Testis (tissue), 3 donors: ENCODE data around the gene ERP27. TPM values are rescaled to one million over a fixed set of nuclear protein-coding genes. Genes with fewer than 3 reads are reported as not detected.

Source experiments
- DNase-seq: peaks from one replicate; pipeline ENCODE4 v3.0.0-alpha.2; 2019
- H3K27ac ChIP-seq, 2 donors: fragments of 200-600 bp; sonication (generic); one replicate each; pipeline ENCODE4 v1.5.1; 2019
- H3K27me3 ChIP-seq: fragments of 200-600 bp; sonication (generic); one replicate; pipeline ENCODE4 v1.5.1; 2019
- H3K36me3 ChIP-seq: fragments of 200-600 bp; sonication (generic); one replicate; pipeline ENCODE4 v1.5.1; 2017; ENCODE audit warnings: low read depth; ENCODE audit errors: missing control alignments
- H3K4me1 ChIP-seq: fragments of 200-600 bp; sonication (generic); one replicate; pipeline ENCODE4 v1.5.1; 2019
- H3K4me3 ChIP-seq, 2 donors: fragments of 200-600 bp; sonication (generic); one replicate each; pipeline ENCODE4 v1.5.1; 2017 to 2019
- H3K9me3 ChIP-seq: fragments of 200-600 bp; sonication (generic); one replicate; pipeline ENCODE4 v1.5.1; 2017
- CTCF ChIP-seq, 3 experiments: fragments of 450-650 bp in 2 of 3; fragments of 200-600 bp in 1 of 3; sonication (generic) in 1 of 3; IDR thresholded peaks; one replicate each; pipeline ENCODE4 v1.5.1; 2016 to 2019; ENCODE audit warnings: antibody characterized with exemption in 3 of 3, mild to moderate bottlenecking in 2 of 3, moderate library complexity in 1 of 3
- POLR2A ChIP-seq: fragments of 450-650 bp; IDR thresholded peaks from one replicate; pipeline ENCODE4 v1.6.1; 2017; ENCODE audit warnings: antibody characterized with exemption, mild to moderate bottlenecking, moderate library complexity
- WGBS, 2 donors: methylation state at CpG; one replicate each; pipeline ENCODE4 v1.1.5; 2018; 5-methylcytosine and 5-hydroxymethylcytosine counted together
- intact Hi-C: fragments of 100-400 bp; cut with DNase I; formaldehyde crosslinking; loops from one replicate; pipeline ENCODE4 v1.15.1; 2023; ENCODE audit warnings: low total_unique reads
- polyA plus RNA-seq: library from polyadenylated mRNA; stranded (reverse); fragments of 350-450 nt; fragmentation: Illumina TruSeq; extraction: RNeasy Lipid Tissue Mini Kit (QIAGEN cat#74804); gene quantifications from one replicate; pipeline ENCODE4 v1.2.3, GENCODE V29; 2014; ENCODE audit warnings: low read depth, low replicate concordance; ENCODE audit not compliant: insufficient read depth
- total RNA-seq, 2 donors: library from RNA; depleted of rRNA; stranded (reverse); fragments of >200 nt; gene quantifications; one replicate each; pipeline ENCODE4 v1.2.3, GENCODE V29; 2016

ERP27 gene
- total and polyA plus RNA-seq, 3 donors from 2014 or later: 0.12 to 0.39 (median 0.34) TPM

- no peak for TF ChIP-seq POLR2A
- TF ChIP-seq CTCF (IDR thresholded peaks at IDR 0.05): no peak
- Histone ChIP-seq H3K4me1 (no peaks in the 10 kb centered on the region), H3K36me3 (no peaks in the 10 kb centered on the region), H3K4me3 (no peak overlapping the region), H3K27me3 (no peaks in the 10 kb centered on the region), H3K27ac (no peak overlapping the region), H3K9me3 (no peaks in the 10 kb centered on the region)
- intact Hi-C loops: no loop called here
- WGBS, 2 donors: 80 to 100% methylated on average over 1 of the region's 1 CpG
- DNase-seq: no peak
These were observed 648 bp downstream of the ERP27 start for GRCh38 chr12:14937689-14938088.

- no peaks in the 10 kb centered on the region for H3K4me1 ChIP-seq
- H3K4me3 ChIP-seq: no peak overlapping the region
- H3K9me3 ChIP-seq: no peaks in the 10 kb centered on the region
- no peak overlapping the region for H3K27ac ChIP-seq
- 91 to 93% methylated on average over 3 of the region's 3 CpGs for WGBS, 2 donors
- intact Hi-C loops: no loop called here
- no peak for TF ChIP-seq POLR2A
- no peak for TF ChIP-seq CTCF (IDR thresholded peaks at IDR 0.05)
- no peaks in the 10 kb centered on the region for H3K36me3 ChIP-seq
- no peak for DNase-seq
- H3K27me3 ChIP-seq: no peaks in the 10 kb centered on the region
These were observed 1.3 kb downstream of the ERP27 start for GRCh38 chr12:14937014-14937413.

GRCh38 chr12:14936224-14936861 lies 2.0 kb downstream of the ERP27 start:
- Histone ChIP-seq H3K36me3 (no peaks in the 10 kb centered on the region), H3K9me3 (no peaks in the 10 kb centered on the region), H3K4me3 (no peak overlapping the region), H3K27ac (no peak overlapping the region), H3K4me1 (no peaks in the 10 kb centered on the region), H3K27me3 (no peaks in the 10 kb centered on the region)
- intact Hi-C loops: no loop called here
- 81 to 89% methylated on average over 6 of the region's 6 CpGs for WGBS, 2 donors
- DNase-seq: no peak
- TF ChIP-seq CTCF (IDR thresholded peaks at IDR 0.05) (no peak), POLR2A (no peak)

GRCh38 chr12:14935031-14935430 lies 3.3 kb downstream of the ERP27 start:
- intact Hi-C loops: no loop called here
- no peaks in the 10 kb centered on the region for H3K9me3 ChIP-seq
- no peaks in the 10 kb centered on the region for H3K27me3 ChIP-seq
- no peaks in the 10 kb centered on the region for H3K36me3 ChIP-seq
- no peak overlapping the region for H3K4me3 ChIP-seq
- H3K27ac ChIP-seq: peak overlapping the region in 1 of 2 donors; percentile 43
- no peaks in the 10 kb centered on the region for H3K4me1 ChIP-seq
- DNase-seq: no peak
- WGBS, 2 donors: 55 to 60% methylated on average over 4 of the region's 4 CpGs
- TF ChIP-seq POLR2A (no peak), CTCF (IDR thresholded peaks at IDR 0.05) (no peak)

- H3K4me3 ChIP-seq: no peak overlapping the region
- H3K9me3 ChIP-seq: no peaks in the 10 kb centered on the region
- H3K27ac ChIP-seq: no peak overlapping the region
- H3K36me3 ChIP-seq: no peaks in the 10 kb centered on the region
- WGBS, 2 donors: 95 to 98% methylated on average over 2 of the region's 2 CpGs
- H3K4me1 ChIP-seq: no peaks in the 10 kb centered on the region
- TF ChIP-seq POLR2A (no peak), CTCF (IDR thresholded peaks at IDR 0.05) (no peak)
- intact Hi-C loops: no loop called here
- DNase-seq: no peak
- H3K27me3 ChIP-seq: no peaks in the 10 kb centered on the region
These were observed 3.8 kb downstream of the ERP27 start for GRCh38 chr12:14934511-14934910.
